Hepatocyte (in vitro differentiated cells): ENCODE data around the gene OR2T5.
"Not testable (repeated sequence)": the region's sequence is repeated elsewhere in the genome, so short reads cannot be mapped to it uniquely, and the experiment has no call there.

Experiments used
- CTCF ChIP-seq: fragments of 200-600 bp; sonication (generic); IDR thresholded peaks from 2 replicates; pipeline ENCODE4 v1.5.1; 2016; ENCODE audit warnings: antibody characterized with exemption, mild to moderate bottlenecking; ENCODE audit not compliant: poor library complexity
- EZH2 ChIP-seq: fragments of 200-600 bp; sonication (generic); IDR thresholded peaks from 2 replicates; pipeline ENCODE4 v1.6.1; 2016; ENCODE audit warnings: antibody characterized with exemption, mild to moderate bottlenecking, borderline replicate concordance
- EZH2phosphoT487 ChIP-seq: fragments of 200-600 bp; sonication (generic); IDR thresholded peaks from one replicate; pipeline ENCODE4 v1.6.1; 2018; ENCODE audit warnings: antibody characterized with exemption, mild to moderate bottlenecking, low read depth, moderate library complexity; ENCODE audit not compliant: unreplicated experiment, severe bottlenecking

DNA sequence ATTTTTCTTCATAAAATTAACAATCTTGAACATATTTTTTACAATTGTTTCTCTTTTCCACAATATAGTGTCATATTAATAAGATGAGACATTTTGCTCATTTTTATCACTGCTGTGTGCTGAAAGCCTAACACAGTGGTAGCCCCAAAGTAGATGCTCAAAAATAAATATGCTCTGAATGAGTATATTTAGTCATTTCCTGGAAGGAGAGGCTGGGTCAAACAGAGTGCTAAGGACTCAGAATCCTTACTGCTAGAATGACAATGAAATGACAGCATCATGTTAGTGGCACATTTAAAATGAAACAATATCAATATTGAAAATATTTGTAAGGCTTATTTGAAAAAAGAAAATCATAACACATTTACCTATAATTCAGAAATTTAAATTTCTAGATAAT, 49.1 kb downstream of the OR2T5 start:
- not testable (repeated sequence) for TF ChIP-seq CTCF, EZH2phosphoT487, EZH2
